Smooth muscle cell of bladder (primary cell): ENCODE data around the gene GRHPR. TPM values are rescaled to one million over a fixed set of nuclear protein-coding genes. Genes with fewer than 3 reads are reported as not detected.

Source experiments
- total RNA-seq: library from RNA; depleted of rRNA; stranded (reverse); fragments of >200 nt; gene quantifications from 2 replicates; pipeline ENCODE4 v1.2.3, GENCODE V29; 2014

The GRHPR gene
- 106 and 125 TPM in 2 replicates for total RNA-seq

DNA sequence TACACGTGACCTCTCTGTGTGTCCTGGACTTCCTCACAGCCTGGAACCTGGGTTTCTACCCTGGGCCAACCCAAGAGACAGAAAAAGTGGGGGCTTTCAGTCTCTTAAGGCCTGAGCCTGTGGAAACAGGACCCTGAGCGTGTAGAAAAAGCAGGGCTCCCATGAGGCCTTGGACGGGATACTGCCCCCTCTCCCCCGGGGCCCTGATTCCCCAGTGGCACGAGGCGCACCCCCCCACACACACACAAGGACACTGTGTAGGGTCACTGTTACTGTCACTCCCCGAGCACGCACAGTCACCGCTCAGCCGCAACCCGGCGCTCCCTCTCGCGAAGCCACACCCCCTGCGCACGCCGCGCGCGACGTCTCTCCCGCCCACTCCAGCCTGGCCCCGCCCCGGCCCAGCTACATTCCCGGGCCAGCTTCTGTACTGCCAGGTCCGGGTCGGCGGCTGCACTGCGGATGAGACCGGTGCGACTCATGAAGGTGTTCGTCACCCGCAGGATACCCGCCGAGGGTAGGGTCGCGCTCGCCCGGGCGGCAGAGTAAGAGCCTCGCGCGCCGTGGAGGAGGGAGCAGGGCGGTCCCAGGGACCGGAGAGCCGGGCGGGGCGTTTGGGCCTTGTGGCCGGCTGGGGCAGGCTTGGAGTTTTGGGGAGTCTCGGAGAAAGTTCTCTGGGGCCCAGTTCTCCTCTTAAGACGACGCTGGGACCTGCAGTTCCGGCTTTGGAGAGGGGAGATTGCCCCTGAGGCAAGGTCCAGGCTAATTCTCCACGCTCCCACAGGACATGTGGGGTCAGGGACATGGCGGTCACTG is at the start of gene GRHPR:
Gene GRHPR (plus strand): TSS at position 408 of the 816 bp plus-strand sequence. CDS start 55 bp downstream, at position 463.

DNA sequence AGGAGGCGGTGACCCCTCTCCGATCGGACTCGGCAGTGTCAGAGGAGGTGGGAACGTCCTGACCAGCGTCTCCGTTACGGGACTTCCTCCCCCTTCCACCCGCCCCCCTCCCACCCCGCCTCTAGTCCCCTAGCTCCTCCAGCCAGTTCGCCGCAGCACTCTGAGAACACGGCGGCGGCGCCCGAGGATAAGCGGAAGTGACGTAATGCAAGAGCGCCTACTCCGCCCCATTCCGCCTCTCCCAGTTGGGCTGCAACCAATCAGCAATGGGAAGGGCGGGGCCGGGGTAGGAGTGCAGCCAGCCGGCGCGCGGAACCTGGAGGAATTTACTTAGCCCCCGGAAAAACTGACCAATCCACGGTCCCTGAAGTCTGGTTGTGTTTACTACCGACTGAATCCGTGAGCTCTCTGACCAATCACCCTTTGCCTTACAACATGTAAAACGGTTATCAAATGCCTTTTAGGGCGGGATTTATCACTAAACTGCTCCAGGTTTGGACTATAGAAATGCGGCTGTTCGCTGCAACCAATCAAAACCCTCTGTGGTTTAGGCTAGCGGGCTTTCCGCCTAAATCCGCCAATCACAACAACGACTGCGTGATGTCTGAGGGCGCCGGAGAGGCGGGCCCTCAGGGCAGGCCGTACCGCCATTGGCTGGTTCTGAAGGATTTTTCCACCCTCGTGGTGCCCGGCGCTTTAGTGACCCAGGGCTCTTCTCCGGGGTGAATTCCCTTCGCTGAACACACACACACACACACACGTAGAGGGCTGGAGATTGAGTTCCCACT is 42.9 kb downstream of the GRHPR start, which contains the start of gene ZBTB5:
Gene ZBTB5 (minus strand): TSS at position 202 of the 788 bp plus-strand sequence. CDS start 22,899 bp downstream, outside the sequence.

DNA sequence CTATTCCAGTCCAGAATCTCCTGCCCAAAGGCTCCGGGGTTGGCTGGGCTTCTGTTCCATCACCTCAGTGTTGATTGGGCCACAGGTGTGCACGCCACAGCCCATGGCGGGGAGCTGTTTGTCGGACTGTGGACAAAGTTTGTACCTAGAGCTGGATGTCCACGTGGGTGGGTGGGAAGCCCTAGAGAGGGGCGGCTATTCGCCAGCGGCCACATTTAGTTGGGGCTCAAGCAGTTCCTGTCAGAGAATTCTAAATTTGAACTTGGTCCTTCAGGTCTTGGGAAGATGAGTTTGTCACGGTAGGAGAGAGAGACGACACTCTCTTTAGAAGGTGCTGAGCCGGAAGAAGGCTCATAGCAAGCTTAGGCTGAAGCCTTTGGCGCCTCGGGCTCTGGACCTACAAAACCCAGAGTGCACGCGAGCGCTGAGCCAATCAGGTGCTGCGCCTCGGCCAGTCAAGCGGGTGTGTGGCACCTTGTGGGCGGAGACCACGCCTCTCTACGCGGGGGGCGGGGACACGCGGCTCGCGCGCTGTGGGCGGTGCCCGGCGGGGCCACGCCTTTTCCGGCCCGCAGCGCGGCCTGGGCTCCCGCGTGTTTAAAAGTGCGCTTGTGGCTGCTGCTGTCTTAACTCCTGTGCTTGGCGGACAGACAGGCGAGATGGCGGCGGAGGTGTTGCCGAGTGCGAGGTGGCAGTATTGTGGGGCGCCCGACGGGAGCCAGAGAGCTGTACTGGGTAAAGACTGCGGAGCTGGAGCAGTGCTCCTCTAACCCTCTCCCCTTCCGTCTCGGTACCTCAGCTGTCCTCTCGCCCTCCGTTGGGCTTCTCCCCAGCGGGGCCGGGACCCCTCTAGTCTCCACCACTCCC is 63.1 kb downstream of the GRHPR start, which contains the start of gene POLR1E:
Gene POLR1E (plus strand): TSS at position 560 of the 867 bp plus-strand sequence. CDS start 100 bp downstream, at position 660.

Other genes with a start within 250 kb of the GRHPR start
- 4.7 and 5.5 TPM in 2 replicates for gene ZBTB5, start 42.8 kb downstream of the GRHPR start, total RNA-seq
- 23.2 and 29.9 TPM in 2 replicates for gene POLR1E, start 63.3 kb downstream of the GRHPR start, total RNA-seq
- gene FBXO10, start 153.7 kb downstream of the GRHPR start, total RNA-seq: 9.2 and 13.0 TPM in 2 replicates
- gene TOMM5, start 169.9 kb downstream of the GRHPR start, total RNA-seq: 125 and 136 TPM in 2 replicates
- not detected in 2 replicates for gene FRMPD1, start 228.3 kb downstream of the GRHPR start, total RNA-seq